GM04504 (cell line): ENCODE data around the gene CFAP54.
"Not testable (repeated sequence)": the region's sequence is repeated elsewhere in the genome, so short reads cannot be mapped to it uniquely, and the experiment has no call there.

Experiments used
- DNase-seq: peaks from one replicate; pipeline ENCODE4 v3.0.0-alpha.2; 2012; ENCODE audit warnings: low read depth

CFAP54 gene

GRCh38 chr12:96473394-96474093, 15.8 kb upstream of the CFAP54 start:
- no peak for DNase-seq

GRCh38 chr12:96474206-96474605, 15.2 kb upstream of the CFAP54 start:
- no peak for DNase-seq

- DNase-seq, result no peak
These were observed 11.4 kb upstream of the CFAP54 start for GRCh38 chr12:96478011-96478410.

GRCh38 chr12:96482086-96482485, 7.3 kb upstream of the CFAP54 start:
- DNase-seq, result no peak

- no peak for DNase-seq
These were observed 6.3 kb upstream of the CFAP54 start for GRCh38 chr12:96483116-96483515.

GRCh38 chr12:96486751-96487613, 2.4 kb upstream of the CFAP54 start:
- DNase-seq, result no peak

GRCh38 chr12:96487634-96488033, 1.7 kb upstream of the CFAP54 start:
- no peak for DNase-seq

GRCh38 chr12:96493106-96493505, 3.7 kb downstream of the CFAP54 start:
- no peak for DNase-seq

GRCh38 chr12:96494154-96494553, 4.8 kb downstream of the CFAP54 start:
- DNase-seq, result not testable (repeated sequence)

- no peak for DNase-seq
These were observed 5.8 kb downstream of the CFAP54 start for GRCh38 chr12:96495155-96495554.

GRCh38 chr12:96495841-96496545, 6.6 kb downstream of the CFAP54 start:
- no peak for DNase-seq

GRCh38 chr12:96496944-96497343, 7.6 kb downstream of the CFAP54 start:
- DNase-seq, result no peak

GRCh38 chr12:96497855-96498254, 8.5 kb downstream of the CFAP54 start:
- no peak for DNase-seq

GRCh38 chr12:96500693-96501092, 11.3 kb downstream of the CFAP54 start:
- DNase-seq, result no peak

- no peak for DNase-seq
These were observed 11.9 kb downstream of the CFAP54 start for GRCh38 chr12:96501133-96501761.

- DNase-seq, result no peak
These were observed 12.5 kb downstream of the CFAP54 start for GRCh38 chr12:96501908-96502307.

- DNase-seq, result no peak
These were observed 13.1 kb downstream of the CFAP54 start for GRCh38 chr12:96502477-96502876.

GRCh38 chr12:96502949-96503532, 13.7 kb downstream of the CFAP54 start:
- DNase-seq, result no peak

- DNase-seq, result no peak
These were observed 14.6 kb downstream of the CFAP54 start for GRCh38 chr12:96503976-96504375.

- DNase-seq, result no peak
These were observed 17.4 kb downstream of the CFAP54 start for GRCh38 chr12:96506776-96507175.

- no peak for DNase-seq
These were observed 21.0 kb downstream of the CFAP54 start for GRCh38 chr12:96510306-96510764.

- no peak for DNase-seq
These were observed 23.8 kb downstream of the CFAP54 start for GRCh38 chr12:96513166-96513565.
